Type B pancreatic cell (in vitro differentiated cells): ENCODE data around the gene WNT9A. TPM values are rescaled to one million over a fixed set of nuclear protein-coding genes. Genes with fewer than 3 reads are reported as not detected.
A peak's percentile ranks its signal among the peaks of the same experiment; 100 is the strongest.

Experiments used
- DNase-seq: peaks from one replicate; pipeline ENCODE4 v3.0.0; 2021; ENCODE audit warnings: mixed read lengths; ENCODE audit not compliant: unreplicated experiment; ENCODE audit errors: extremely low spot score
- H3K27ac Mint-ChIP-seq: 2 replicates; pipeline ENCODE4 v1.8.0; 2021; ENCODE audit warnings: mild to moderate bottlenecking, mixed read lengths
- H3K27me3 Mint-ChIP-seq: 2 replicates; pipeline ENCODE4 v1.8.0; 2021; ENCODE audit warnings: mixed read lengths
- H3K36me3 Mint-ChIP-seq: 2 replicates; pipeline ENCODE4 v1.8.0; 2021; ENCODE audit warnings: mixed read lengths
- H3K4me1 Mint-ChIP-seq: one replicate; pipeline ENCODE4 v1.8.0; 2021; ENCODE audit warnings: mixed read lengths; ENCODE audit not compliant: unreplicated experiment
- H3K4me3 Mint-ChIP-seq: 2 replicates; pipeline ENCODE4 v1.8.0; 2021; ENCODE audit warnings: mild to moderate bottlenecking, mixed read lengths
- H3K9me3 Mint-ChIP-seq: 2 replicates; pipeline ENCODE4 v1.8.0; 2021; ENCODE audit warnings: mixed read lengths
- CTCF ChIP-seq: fragments of 200-600 bp; sonication (generic); conservative IDR thresholded peaks from 2 replicates; pipeline ENCODE4 v1.5.0; 2021; ENCODE audit warnings: antibody characterized with exemption, mild to moderate bottlenecking
- total RNA-seq: library from RNA; stranded (reverse); gene quantifications from 2 replicates; pipeline ENCODE4 v1.2.1, GENCODE V29; 2021; ENCODE audit warnings: low replicate concordance

WNT9A gene
- total RNA-seq, 1 donor from 2014 or later = 4.3 TPM

GRCh38 chr1:227915564-227916553 lies 31.9 kb downstream of the WNT9A start:
- no peaks in the 10 kb centered on the region for H3K9me3 Mint-ChIP-seq
- no peaks in the 10 kb centered on the region for H3K36me3 Mint-ChIP-seq
- peak overlapping the region; percentile 42 for H3K27ac Mint-ChIP-seq
- peaks cover 51% of the 10 kb centered on the region for H3K4me1 Mint-ChIP-seq
- no peak for DNase-seq
- no peak for TF ChIP-seq CTCF
- H3K27me3 Mint-ChIP-seq = no peaks in the 10 kb centered on the region
- peak overlapping the region; percentile 3 for H3K4me3 Mint-ChIP-seq

GRCh38 chr1:227914801-227915563 lies 32.8 kb downstream of the WNT9A start:
- peak; percentile 6 for TF ChIP-seq CTCF
- Mint-ChIP-seq H3K4me1 (peaks cover 60% of the 10 kb centered on the region), H3K27ac (peak overlapping the region; percentile 42), H3K4me3 (no peak overlapping the region), H3K36me3 (no peaks in the 10 kb centered on the region), H3K27me3 (no peaks in the 10 kb centered on the region), H3K9me3 (no peaks in the 10 kb centered on the region)
- no peak for DNase-seq

GRCh38 chr1:227913764-227914721 lies 33.7 kb downstream of the WNT9A start:
- no peaks in the 10 kb centered on the region for H3K27me3 Mint-ChIP-seq
- DNase-seq = no peak
- TF ChIP-seq CTCF = peak; percentile 35
- H3K4me1 Mint-ChIP-seq = peaks cover 55% of the 10 kb centered on the region
- peak overlapping the region; percentile 8 for H3K4me3 Mint-ChIP-seq
- peak overlapping the region; percentile 13 for H3K27ac Mint-ChIP-seq
- no peaks in the 10 kb centered on the region for H3K36me3 Mint-ChIP-seq
- no peaks in the 10 kb centered on the region for H3K9me3 Mint-ChIP-seq

- peak overlapping the region; percentile 8 for H3K4me3 Mint-ChIP-seq
- peak overlapping the region; percentile 13 for H3K27ac Mint-ChIP-seq
- no peaks in the 10 kb centered on the region for H3K36me3 Mint-ChIP-seq
- peaks cover 57% of the 10 kb centered on the region for H3K4me1 Mint-ChIP-seq
- TF ChIP-seq CTCF = no peak
- no peaks in the 10 kb centered on the region for H3K27me3 Mint-ChIP-seq
- DNase-seq = no peak
- no peaks in the 10 kb centered on the region for H3K9me3 Mint-ChIP-seq
Observed at GRCh38 chr1:227913396-227913763, 34.4 kb downstream of the WNT9A start.

- Mint-ChIP-seq H3K36me3 (no peaks in the 10 kb centered on the region), H3K4me1 (peaks cover 57% of the 10 kb centered on the region), H3K27ac (peak overlapping the region; percentile 13), H3K9me3 (no peaks in the 10 kb centered on the region), H3K4me3 (peak overlapping the region; percentile 26), H3K27me3 (no peaks in the 10 kb centered on the region)
- DNase-seq = no peak
- no peak for TF ChIP-seq CTCF
Observed at GRCh38 chr1:227912866-227913265, 34.9 kb downstream of the WNT9A start.
